A673 (cell line): ENCODE measurements around the gene HNF1B. TPM values are rescaled to one million over a fixed set of nuclear protein-coding genes. Genes with fewer than 3 reads are reported as not detected.

Experiments
- BruUV-seq: library from RNA; stranded (reverse); fragments of 400-500 nt; replicated peaks from 2 replicates; lab custom pipeline; 2021; lab: Mats Ljungman, UMichigan
- CTCF ChIA-PET: fragments of 300-600 bp; sonication (Branson Sonifier 250); formaldehyde crosslinking; loops from one replicate; lab custom pipeline; 2022; ENCODE audit warnings: antibody characterized with exemption; lab: Charles Lee
- POLR2A ChIA-PET: fragments of 300-600 bp; sonication (Branson Sonifier 250); formaldehyde crosslinking; loops from one replicate; lab custom pipeline; 2022; ENCODE audit warnings: antibody characterized with exemption; ENCODE audit not compliant: low non-redundant PET; lab: Charles Lee
- DNase-seq: peaks from one replicate; pipeline ENCODE4 v3.0.0-alpha.2; 2015; ENCODE audit warnings: low spot score
- H3K27ac ChIP-seq: fragments of 200-600 bp; sonication (generic); 2 replicates; pipeline ENCODE4 v1.5.1; 2016; ENCODE audit warnings: mixed run types, low read depth, mild to moderate bottlenecking, mixed read lengths, antibody characterized with exemption, low read length; ENCODE audit not compliant: poor library complexity, severe bottlenecking
- H3K27me3 ChIP-seq: fragments of 200-600 bp; sonication (generic); replicated peaks from 2 replicates; pipeline ENCODE4 v1.6.1; 2017; ENCODE audit warnings: mixed run types, low read depth, mild to moderate bottlenecking, mixed read lengths, antibody characterized with exemption, low read length; ENCODE audit not compliant: insufficient read depth, poor library complexity
- H3K36me3 ChIP-seq: fragments of 200-600 bp; sonication (generic); 2 replicates; pipeline ENCODE4 v1.6.1; 2016; ENCODE audit warnings: mixed run types, mild to moderate bottlenecking, mixed read lengths, antibody characterized with exemption, low read length; ENCODE audit not compliant: insufficient read depth, poor library complexity, severe bottlenecking
- H3K4me1 ChIP-seq: fragments of 200-600 bp; sonication (generic); 2 replicates; pipeline ENCODE4 v1.6.1; 2017; ENCODE audit warnings: mixed run types, mild to moderate bottlenecking, mixed read lengths, antibody characterized with exemption, low read length; ENCODE audit not compliant: insufficient read depth, poor library complexity, severe bottlenecking
- H3K4me3 ChIP-seq: fragments of 200-600 bp; sonication (generic); 2 replicates; pipeline ENCODE4 v1.5.1; 2016; ENCODE audit warnings: low read depth, mixed run types, mild to moderate bottlenecking, mixed read lengths, low read length; ENCODE audit not compliant: poor library complexity, severe bottlenecking
- H3K9me3 ChIP-seq: fragments of 200-600 bp; sonication (generic); 2 replicates; pipeline ENCODE4 v1.6.1; 2016; ENCODE audit warnings: mixed run types, low read depth, mild to moderate bottlenecking, mixed read lengths, antibody characterized with exemption, low read length; ENCODE audit not compliant: poor library complexity, severe bottlenecking
- EZH2 ChIP-seq: fragments of 200-600 bp; sonication (generic); IDR thresholded peaks from 2 replicates; pipeline ENCODE4 v1.6.1; 2017; ENCODE audit warnings: borderline replicate concordance, low read depth, mild to moderate bottlenecking, mixed read lengths, antibody characterized with exemption, low read length; ENCODE audit not compliant: poor library complexity, severe bottlenecking
- intact Hi-C: fragments of 100-400 bp; cut with micrococcal nuclease; formaldehyde crosslinking; loops from one replicate; pipeline ENCODE4 v1.10.0; 2022; ENCODE audit not compliant: unreplicated experiment
- total RNA-seq: library from RNA; stranded (reverse); gene quantifications from 2 replicates; pipeline ENCODE4 v1.2.3, GENCODE V29; 2021
- TF ChIP-seq, protein P1 (sequence below): fragments of 300-800, 200-600 bp; sonication (generic); conservative IDR thresholded peaks from 2 replicates; pipeline ENCODE4 v1.5.1; 2017; ENCODE audit warnings: low read depth, mild to moderate bottlenecking, antibody characterized with exemption, low read length, moderate library complexity, mixed read lengths

The HNF1B gene
- total RNA-seq, 1 experiment from 2014 or later, result not detected

DNA sequence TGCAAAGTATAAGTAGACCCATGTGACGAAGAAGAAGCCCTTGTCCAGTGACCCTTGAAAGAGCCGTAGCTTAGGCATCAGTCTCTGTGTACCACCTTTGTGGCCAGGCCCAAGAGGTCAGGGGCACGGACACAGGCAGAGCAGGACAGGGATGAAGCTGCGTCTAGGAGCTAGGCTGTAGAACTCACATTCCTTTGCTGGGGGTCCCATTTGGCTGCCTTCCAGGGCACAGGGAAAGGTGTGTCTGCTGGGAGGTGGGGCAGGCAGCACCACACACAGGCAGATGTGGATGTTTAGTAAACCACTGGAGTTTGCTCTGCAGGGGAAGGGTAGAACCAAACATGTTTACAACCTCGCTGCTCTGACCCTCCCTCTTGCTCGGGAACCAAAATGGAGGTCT is 33.7 kb downstream of the HNF1B start:
- Histone ChIP-seq H3K27me3 (no peaks in the 10 kb centered on the region), H3K4me3 (no peak overlapping the region), H3K36me3 (no peaks in the 10 kb centered on the region), H3K4me1 (no peaks in the 10 kb centered on the region), H3K9me3 (no peaks in the 10 kb centered on the region), H3K27ac (no peak overlapping the region)
- BruUV-seq, result no TSS peak
- POLR2A ChIA-PET, result no interaction called here
- CTCF ChIA-PET, result no interaction called here
- TF ChIP-seq, protein P1, sequence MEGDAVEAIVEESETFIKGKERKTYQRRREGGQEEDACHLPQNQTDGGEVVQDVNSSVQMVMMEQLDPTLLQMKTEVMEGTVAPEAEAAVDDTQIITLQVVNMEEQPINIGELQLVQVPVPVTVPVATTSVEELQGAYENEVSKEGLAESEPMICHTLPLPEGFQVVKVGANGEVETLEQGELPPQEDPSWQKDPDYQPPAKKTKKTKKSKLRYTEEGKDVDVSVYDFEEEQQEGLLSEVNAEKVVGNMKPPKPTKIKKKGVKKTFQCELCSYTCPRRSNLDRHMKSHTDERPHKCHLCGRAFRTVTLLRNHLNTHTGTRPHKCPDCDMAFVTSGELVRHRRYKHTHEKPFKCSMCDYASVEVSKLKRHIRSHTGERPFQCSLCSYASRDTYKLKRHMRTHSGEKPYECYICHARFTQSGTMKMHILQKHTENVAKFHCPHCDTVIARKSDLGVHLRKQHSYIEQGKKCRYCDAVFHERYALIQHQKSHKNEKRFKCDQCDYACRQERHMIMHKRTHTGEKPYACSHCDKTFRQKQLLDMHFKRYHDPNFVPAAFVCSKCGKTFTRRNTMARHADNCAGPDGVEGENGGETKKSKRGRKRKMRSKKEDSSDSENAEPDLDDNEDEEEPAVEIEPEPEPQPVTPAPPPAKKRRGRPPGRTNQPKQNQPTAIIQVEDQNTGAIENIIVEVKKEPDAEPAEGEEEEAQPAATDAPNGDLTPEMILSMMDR, result no peak
- no peak for TF ChIP-seq EZH2
- DNase-seq, result no peak
- intact Hi-C loops, result no loop called here

DNA sequence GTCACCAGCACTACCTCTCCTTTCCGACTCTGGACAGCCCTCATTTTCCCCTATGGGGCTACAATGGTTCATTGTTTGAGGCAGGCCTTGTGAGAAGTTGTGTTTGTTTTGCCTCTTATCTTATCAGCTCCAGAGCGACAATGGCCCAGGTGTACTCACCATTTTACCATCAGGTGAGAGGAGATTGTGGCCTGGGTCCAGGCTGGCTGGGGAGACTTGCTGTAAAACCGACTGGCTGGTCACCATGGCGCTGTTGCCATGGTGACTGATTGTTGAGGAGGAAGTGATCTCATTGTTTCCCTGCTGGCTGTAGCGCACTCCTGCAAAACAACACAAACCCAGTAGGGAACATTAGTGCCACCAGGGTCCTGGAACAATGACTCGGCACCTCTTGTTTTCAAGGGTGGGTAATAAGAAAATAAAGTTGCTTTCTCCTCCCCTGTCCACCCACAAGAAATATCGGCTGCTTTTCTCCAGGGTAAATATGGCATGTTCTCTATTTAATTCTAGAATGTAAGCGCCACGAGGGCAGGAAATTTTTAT is 34.4 kb downstream of the HNF1B start:
- H3K27ac ChIP-seq, result no peak overlapping the region
- H3K27me3 ChIP-seq, result no peaks in the 10 kb centered on the region
- H3K4me3 ChIP-seq, result no peak overlapping the region
- H3K36me3 ChIP-seq, result no peaks in the 10 kb centered on the region
- BruUV-seq, result no TSS peak
- ChIA-PET CTCF (no interaction called here), POLR2A (no interaction called here)
- TF ChIP-seq, protein P1, result no peak
- no peak for TF ChIP-seq EZH2
- intact Hi-C loops, result no loop called here
- peak; percentile 48 for DNase-seq
- no peaks in the 10 kb centered on the region for H3K4me1 ChIP-seq
- no peaks in the 10 kb centered on the region for H3K9me3 ChIP-seq

DNA sequence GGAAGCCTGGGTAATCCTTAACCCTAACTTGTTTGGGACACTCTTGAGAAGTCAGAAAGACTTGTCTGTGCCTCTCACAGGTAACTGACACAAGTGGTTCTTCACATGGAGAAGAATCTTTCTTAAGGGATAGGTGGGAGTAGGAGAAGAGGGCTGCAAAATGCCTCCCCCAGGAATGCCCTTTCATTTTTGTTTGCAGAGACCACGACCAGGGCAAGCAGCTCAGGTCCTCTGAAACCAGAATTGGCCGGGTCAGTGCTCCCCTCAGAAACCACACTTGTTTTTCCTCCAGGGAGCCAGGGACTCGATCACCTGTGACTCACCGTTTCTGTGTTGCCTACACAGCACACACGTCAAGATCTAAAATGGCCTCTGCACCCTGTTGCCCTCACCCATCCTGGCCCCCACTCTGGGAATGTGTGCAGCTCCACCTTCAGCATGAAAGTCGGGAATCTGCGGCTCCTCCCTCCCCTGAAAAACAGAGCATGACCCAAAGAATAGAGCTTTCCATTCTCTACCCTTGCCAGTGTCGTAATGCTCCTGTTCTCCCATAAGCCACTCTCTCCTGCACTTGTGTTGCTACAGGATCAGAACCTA is 36.1 kb downstream of the HNF1B start:
- intact Hi-C loops, result no loop called here
- POLR2A ChIA-PET, result no interaction called here
- Histone ChIP-seq H3K36me3 (no peaks in the 10 kb centered on the region), H3K4me1 (no peaks in the 10 kb centered on the region), H3K27ac (no peak overlapping the region), H3K9me3 (no peaks in the 10 kb centered on the region), H3K4me3 (no peak overlapping the region), H3K27me3 (no peaks in the 10 kb centered on the region)
- CTCF ChIA-PET, result no interaction called here
- DNase-seq, result no peak
- no TSS peak for BruUV-seq
- no peak for TF ChIP-seq EZH2
- TF ChIP-seq, protein P1, result no peak
